Stimulated activated CD4-positive, alpha-beta T cell treated with anti-CD3 and anti-CD28 coated beads, Interleukin-1b, Interleukin-23, amount 100 ng/mL, for 24 hours (primary cell): ENCODE data around the gene SLC26A9.

Source experiments
- DNase-seq, 4 experiments: peaks; one replicate each; pipeline ENCODE4 v3.0.0-alpha.2; 2020; ENCODE audit warnings: low read depth in 4 of 4, low spot score in 1 of 4

Gene SLC26A9

GRCh38 chr1:205973377-205974232, 30.3 kb upstream of the SLC26A9 start:
- no peak for DNase-seq

GRCh38 chr1:205972491-205973168, 29.4 kb upstream of the SLC26A9 start:
- DNase-seq = no peak

- no peak for DNase-seq
Observed at GRCh38 chr1:205972081-205972480, 28.8 kb upstream of the SLC26A9 start.

GRCh38 chr1:205971082-205971481, 27.8 kb upstream of the SLC26A9 start:
- DNase-seq = no peak

GRCh38 chr1:205970486-205970885, 27.2 kb upstream of the SLC26A9 start:
- no peak for DNase-seq

- DNase-seq = no peak
Observed at GRCh38 chr1:205969229-205969628, 26.0 kb upstream of the SLC26A9 start.

- DNase-seq = no peak
Observed at GRCh38 chr1:205967554-205968335, 24.5 kb upstream of the SLC26A9 start.

DNA sequence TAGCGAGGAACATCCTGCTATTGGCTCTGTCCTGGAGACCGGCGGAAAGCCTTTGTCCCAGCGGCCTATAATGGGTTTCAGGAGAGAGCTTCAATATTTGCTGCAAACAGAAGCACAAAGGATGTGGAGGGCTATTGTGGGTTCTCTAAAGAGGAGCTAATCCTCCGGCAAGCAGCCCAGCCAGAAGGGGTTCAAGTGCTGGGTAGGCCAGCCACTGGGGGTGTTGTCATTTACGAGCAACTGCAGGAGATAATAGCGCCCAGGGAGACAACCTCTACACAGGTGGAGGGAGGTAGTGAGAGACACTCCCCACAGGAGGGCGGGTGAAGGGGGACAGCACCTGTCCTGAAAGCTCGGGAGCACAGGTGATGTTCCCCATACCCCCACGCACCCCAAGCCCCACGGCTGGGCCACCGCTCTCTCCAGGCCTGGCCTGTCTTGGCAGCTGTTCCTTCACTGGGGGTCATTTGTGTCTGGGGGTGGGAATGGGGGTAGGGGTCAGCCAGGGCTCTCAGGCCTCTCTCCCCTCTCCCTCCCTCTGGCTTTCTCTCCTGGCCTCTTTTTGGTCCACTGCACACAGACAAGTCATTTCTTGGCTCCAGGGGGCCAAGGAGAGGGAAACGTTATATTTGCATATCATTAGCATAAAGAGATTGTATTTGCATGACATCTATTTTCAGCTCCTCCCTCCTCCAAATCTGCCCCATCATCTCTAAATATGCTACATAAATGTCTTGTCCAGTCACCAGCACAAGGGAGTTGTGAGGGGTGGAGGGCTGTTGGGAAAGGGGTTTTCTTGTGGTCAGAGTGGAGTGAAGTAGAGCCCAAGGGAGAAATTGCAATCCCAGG, 22.0 kb upstream of the SLC26A9 start:
- DNase-seq = no peak

GRCh38 chr1:205963352-205964155, 20.3 kb upstream of the SLC26A9 start:
- DNase-seq = no peak

GRCh38 chr1:205962821-205963221, 19.6 kb upstream of the SLC26A9 start:
- DNase-seq = no peak

- DNase-seq = no peak
Observed at GRCh38 chr1:205961991-205962820, 18.9 kb upstream of the SLC26A9 start.

GRCh38 chr1:205961405-205961804, 18.1 kb upstream of the SLC26A9 start:
- DNase-seq = no peak

- DNase-seq = no peak
Observed at GRCh38 chr1:205959789-205960188, 16.5 kb upstream of the SLC26A9 start.

DNA sequence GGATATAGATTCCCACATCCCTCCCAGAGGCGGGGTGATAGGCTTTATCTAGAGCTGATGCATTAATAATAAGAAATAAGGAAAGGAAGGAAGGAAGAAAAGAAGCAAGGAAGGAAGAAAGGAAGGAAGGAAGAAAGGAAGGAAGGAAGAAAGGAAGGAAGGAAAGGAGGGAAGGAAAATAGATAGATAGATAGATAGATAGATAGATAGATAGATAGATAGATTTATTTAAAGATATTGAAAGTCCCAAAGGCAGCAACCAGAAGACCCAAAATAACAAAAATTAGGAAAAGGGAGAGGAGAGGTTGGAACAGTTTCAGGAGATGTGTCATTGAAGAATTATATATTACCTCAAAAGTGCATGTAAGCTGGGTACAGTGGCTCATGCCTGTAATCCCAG, 12.2 kb upstream of the SLC26A9 start:
- no peak for DNase-seq

DNA sequence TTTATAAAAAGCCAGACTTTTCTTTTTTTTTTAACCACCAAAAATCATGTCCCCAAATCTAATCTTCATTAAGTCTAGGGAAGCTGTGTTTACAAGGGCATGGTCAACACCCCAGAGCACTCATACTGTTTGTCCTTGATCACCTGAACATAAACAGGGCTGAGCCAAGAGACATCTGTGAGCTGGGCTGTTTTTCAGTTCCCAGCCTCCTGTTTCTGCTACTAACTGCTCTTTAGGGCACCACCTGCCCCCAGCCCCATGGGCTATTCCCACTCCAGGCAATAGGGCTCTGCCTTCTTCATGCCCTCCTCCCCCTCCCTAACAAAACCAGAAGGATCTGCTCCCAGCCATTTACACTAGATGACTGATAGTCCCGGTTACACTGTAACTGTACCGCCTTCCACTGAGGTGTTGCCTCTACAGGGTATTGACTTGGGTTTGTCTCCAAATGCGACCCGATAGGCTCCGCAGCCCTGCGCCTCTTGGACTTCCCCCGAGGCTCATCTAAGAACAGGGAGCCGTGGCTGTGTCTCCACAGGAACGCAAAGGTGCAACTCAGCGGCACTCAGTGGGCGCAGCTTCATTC, 11.7 kb upstream of the SLC26A9 start:
- DNase-seq = no peak

DNA sequence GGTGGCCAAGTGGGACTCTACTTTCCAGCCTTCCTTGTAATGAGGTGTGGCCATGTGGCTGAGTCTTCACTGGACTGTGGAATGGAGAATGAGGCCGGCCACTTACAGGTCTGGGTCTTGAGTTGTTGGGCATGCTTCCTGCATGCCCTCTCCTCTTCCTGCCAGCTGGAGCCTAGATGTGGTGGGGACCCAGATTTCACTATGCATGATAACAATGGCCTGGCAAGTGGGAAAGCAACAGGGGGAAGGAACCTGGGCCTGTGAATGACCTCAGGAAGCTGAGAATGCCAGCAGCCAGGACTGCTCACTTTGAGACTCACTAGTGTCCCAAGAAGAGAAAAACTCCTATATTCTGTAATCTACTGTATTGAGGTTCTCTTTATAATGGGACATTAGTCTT, 8.5 kb upstream of the SLC26A9 start:
- no peak for DNase-seq

- DNase-seq = no peak
Observed at GRCh38 chr1:205950826-205951549, 7.7 kb upstream of the SLC26A9 start.

DNA sequence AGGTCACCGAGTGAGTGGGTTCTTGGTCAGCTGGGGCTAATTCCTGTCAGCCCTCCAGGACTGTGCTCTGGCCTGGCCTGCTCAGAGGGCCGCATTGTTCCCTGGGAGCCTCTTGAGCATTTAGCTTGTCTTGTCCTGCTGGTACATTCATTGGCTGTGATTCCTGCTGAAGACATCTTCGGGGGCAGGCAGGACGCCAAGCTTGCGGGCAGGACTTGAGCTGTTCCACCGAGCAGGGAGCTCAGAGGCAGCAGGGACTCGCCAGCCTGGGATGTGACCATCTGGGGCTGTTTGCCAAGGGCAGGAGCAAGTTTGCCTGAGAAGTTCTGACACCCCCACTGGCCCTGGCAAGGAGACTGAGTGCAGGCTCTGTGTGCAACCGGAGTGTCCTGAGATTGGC, 7.0 kb upstream of the SLC26A9 start:
- DNase-seq = no peak
